OCI-LY7 (cell line): ENCODE measurements around the gene INSM1. TPM values are rescaled to one million over a fixed set of nuclear protein-coding genes. Genes with fewer than 3 reads are reported as not detected.

ENCODE experiments used
- BruUV-seq: library from RNA; stranded (reverse); fragments of 400-500 nt; replicated peaks from 2 replicates; lab custom pipeline; 2021; lab: Mats Ljungman, UMichigan
- CTCF ChIA-PET: fragments of 300-600 bp; sonication (Branson Sonifier 250); formaldehyde crosslinking; loops from one replicate; lab custom pipeline; 2022; ENCODE audit warnings: antibody characterized with exemption; ENCODE audit not compliant: unreplicated experiment; lab: Charles Lee
- POLR2A ChIA-PET: fragments of 300-600 bp; sonication (Branson Sonifier 250); formaldehyde crosslinking; loops from one replicate; lab custom pipeline; 2022; ENCODE audit warnings: antibody characterized with exemption; lab: Charles Lee
- DNase-seq: peaks from one replicate; pipeline ENCODE4 v3.0.0-alpha.2; 2015; ENCODE audit warnings: low spot score
- H2AFZ ChIP-seq: fragments of 200-600 bp; sonication (generic), shearing (Covaris generic); 2 replicates; pipeline ENCODE4 v1.6.1; 2014; ENCODE audit warnings: mild to moderate bottlenecking, antibody characterized with exemption, low read length, moderate library complexity
- H3K27ac ChIP-seq: fragments of 200-600 bp; sonication (generic); 2 replicates; pipeline ENCODE4 v1.5.1; 2014; ENCODE audit warnings: mixed run types, low read depth, mild to moderate bottlenecking, moderate library complexity, low read length, inconsistent platforms; ENCODE audit not compliant: poor library complexity, severe bottlenecking
- H3K36me3 ChIP-seq: fragments of 200-600 bp; sonication (generic); 2 replicates; pipeline ENCODE4 v1.6.1; 2014; ENCODE audit warnings: mild to moderate bottlenecking, antibody characterized with exemption, low read length, moderate library complexity, mixed read lengths; ENCODE audit not compliant: insufficient read depth
- H3K4me1 ChIP-seq: fragments of 200-600 bp; sonication (generic); 2 replicates; pipeline ENCODE4 v1.5.1; 2014; ENCODE audit warnings: mild to moderate bottlenecking, low read length; ENCODE audit not compliant: insufficient read depth, poor library complexity, severe bottlenecking
- H3K4me2 ChIP-seq: fragments of 200-600 bp; sonication (generic); 2 replicates; pipeline ENCODE4 v1.6.1; 2014; ENCODE audit warnings: mild to moderate bottlenecking, low read length
- H3K4me3 ChIP-seq: fragments of 200-600 bp; sonication (generic); 2 replicates; pipeline ENCODE4 v1.5.1; 2014; ENCODE audit warnings: mild to moderate bottlenecking, low read depth, low read length; ENCODE audit not compliant: poor library complexity, severe bottlenecking
- H3K79me2 ChIP-seq: fragments of 200-600 bp; sonication (generic); 2 replicates; pipeline ENCODE4 v1.6.1; 2016; ENCODE audit warnings: low read depth, mild to moderate bottlenecking, low read length, moderate library complexity, mixed read lengths; ENCODE audit not compliant: insufficient read depth
- H3K9me2 ChIP-seq: fragments of 200-600 bp; sonication (generic); 2 replicates; pipeline ENCODE4 v1.6.1; 2016; ENCODE audit warnings: mild to moderate bottlenecking, low read length, mixed read lengths; ENCODE audit not compliant: insufficient read depth
- H3K9me3 ChIP-seq: fragments of 200-600 bp; sonication (generic); 2 replicates; pipeline ENCODE4 v1.6.1; 2014; ENCODE audit warnings: mild to moderate bottlenecking, mixed run types, low read length, mixed read lengths
- H4K20me1 ChIP-seq: fragments of 200-600 bp; sonication (generic); 2 replicates; pipeline ENCODE4 v1.6.1; 2014; ENCODE audit warnings: mild to moderate bottlenecking, antibody characterized with exemption, low read length, moderate library complexity, mixed read lengths; ENCODE audit not compliant: insufficient read depth
- EZH2phosphoT487 ChIP-seq: fragments of 200-600 bp; sonication (generic); IDR thresholded peaks from 2 replicates; pipeline ENCODE4 v1.6.1; 2018; ENCODE audit warnings: low read depth, borderline replicate concordance, mild to moderate bottlenecking, mixed run types, antibody characterized with exemption, low read length, moderate library complexity, mixed read lengths
- intact Hi-C: fragments of 100-400 bp; cut with micrococcal nuclease; formaldehyde crosslinking; loops from one replicate; pipeline ENCODE4 v1.10.0; 2022; ENCODE audit not compliant: unreplicated experiment
- total RNA-seq, 2 experiments: library from RNA; depleted of rRNA in 1 of 2; stranded (reverse); fragments of >200 nt in 1 of 2; shearing (Covaris generic) in 1 of 2; gene quantifications; 2 replicates each; pipeline ENCODE4 v1.2.3, GENCODE V29; 2014 to 2022
- TF ChIP-seq, protein P1 (sequence below): fragments of 200-600 bp; sonication (generic); conservative IDR thresholded peaks from 2 replicates; pipeline ENCODE4 v1.5.1; 2014; ENCODE audit warnings: mild to moderate bottlenecking, antibody characterized with exemption, low read length, moderate library complexity, mixed read lengths

INSM1 gene
- total RNA-seq, 2 experiments from 2014 or later, result not detected

GRCh38 chr20:20391115-20391514 lies 23.2 kb downstream of the INSM1 start:
- CTCF ChIA-PET, result no interaction called here
- H2AFZ ChIP-seq, result no peak overlapping the region

DNA sequence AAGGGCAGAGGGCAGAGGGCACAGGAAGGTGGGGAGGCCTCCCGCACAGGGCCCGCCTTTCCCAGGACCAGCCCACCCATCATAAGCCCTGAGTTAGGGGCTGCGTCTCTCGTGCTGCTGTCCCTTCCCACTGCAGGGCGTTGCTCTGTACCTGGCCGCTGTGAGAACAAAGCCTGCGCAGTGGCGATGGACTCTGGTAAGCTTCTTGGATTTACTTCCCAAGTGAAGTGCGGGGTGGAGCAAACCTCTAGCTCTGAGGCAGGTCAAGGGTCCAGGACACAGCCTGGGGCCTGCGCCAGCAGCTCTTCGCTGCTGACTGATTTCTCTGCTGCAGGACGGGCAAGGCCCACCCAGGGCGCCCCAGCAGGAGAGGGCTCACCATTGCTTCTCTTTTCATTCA lies 23.9 kb downstream of the INSM1 start:
- no TSS peak for BruUV-seq
- TF ChIP-seq, protein P1, sequence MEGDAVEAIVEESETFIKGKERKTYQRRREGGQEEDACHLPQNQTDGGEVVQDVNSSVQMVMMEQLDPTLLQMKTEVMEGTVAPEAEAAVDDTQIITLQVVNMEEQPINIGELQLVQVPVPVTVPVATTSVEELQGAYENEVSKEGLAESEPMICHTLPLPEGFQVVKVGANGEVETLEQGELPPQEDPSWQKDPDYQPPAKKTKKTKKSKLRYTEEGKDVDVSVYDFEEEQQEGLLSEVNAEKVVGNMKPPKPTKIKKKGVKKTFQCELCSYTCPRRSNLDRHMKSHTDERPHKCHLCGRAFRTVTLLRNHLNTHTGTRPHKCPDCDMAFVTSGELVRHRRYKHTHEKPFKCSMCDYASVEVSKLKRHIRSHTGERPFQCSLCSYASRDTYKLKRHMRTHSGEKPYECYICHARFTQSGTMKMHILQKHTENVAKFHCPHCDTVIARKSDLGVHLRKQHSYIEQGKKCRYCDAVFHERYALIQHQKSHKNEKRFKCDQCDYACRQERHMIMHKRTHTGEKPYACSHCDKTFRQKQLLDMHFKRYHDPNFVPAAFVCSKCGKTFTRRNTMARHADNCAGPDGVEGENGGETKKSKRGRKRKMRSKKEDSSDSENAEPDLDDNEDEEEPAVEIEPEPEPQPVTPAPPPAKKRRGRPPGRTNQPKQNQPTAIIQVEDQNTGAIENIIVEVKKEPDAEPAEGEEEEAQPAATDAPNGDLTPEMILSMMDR, result no peak
- no peak for TF ChIP-seq EZH2phosphoT487
- Histone ChIP-seq H3K9me3 (no peaks in the 10 kb centered on the region), H3K36me3 (no peaks in the 10 kb centered on the region), H3K9me2 (no peaks in the 10 kb centered on the region), H3K79me2 (no peaks in the 10 kb centered on the region), H3K4me2 (no peak overlapping the region), H3K27ac (no peak overlapping the region), H3K4me1 (no peaks in the 10 kb centered on the region), H4K20me1 (no peaks in the 10 kb centered on the region), H3K4me3 (no peak overlapping the region), H2AFZ (no peak overlapping the region)
- no peak for DNase-seq
- ChIA-PET POLR2A (no interaction called here), CTCF (no interaction called here)
- intact Hi-C loops, result no loop called here

More at GRCh38 chr20:20391115-20391514, 23.2 kb downstream of the INSM1 start:
- Histone ChIP-seq H3K9me2 (no peaks in the 10 kb centered on the region), H3K4me1 (no peaks in the 10 kb centered on the region), H4K20me1 (no peaks in the 10 kb centered on the region), H3K4me2 (no peak overlapping the region), H3K9me3 (no peaks in the 10 kb centered on the region), H3K36me3 (no peaks in the 10 kb centered on the region), H3K27ac (no peak overlapping the region), H3K79me2 (no peaks in the 10 kb centered on the region), H3K4me3 (no peak overlapping the region)
- POLR2A ChIA-PET, result no interaction called here
- intact Hi-C loops, result no loop called here
- BruUV-seq, result no TSS peak
- DNase-seq, result no peak
- TF ChIP-seq, protein P1, result no peak
- TF ChIP-seq EZH2phosphoT487, result no peak

GRCh38 chr20:20393207-20394120 lies 25.6 kb downstream of the INSM1 start:
- TF ChIP-seq, protein P1, result no peak
- no peak for TF ChIP-seq EZH2phosphoT487
- H3K79me2 ChIP-seq, result no peaks in the 10 kb centered on the region
- ChIA-PET CTCF (no interaction called here), POLR2A (no interaction called here)
- intact Hi-C loops, result no loop called here
- H3K9me2 ChIP-seq, result no peaks in the 10 kb centered on the region
- no peak for DNase-seq
- H3K4me2 ChIP-seq, result no peak overlapping the region
- H3K4me3 ChIP-seq, result no peak overlapping the region
- no peaks in the 10 kb centered on the region for H3K36me3 ChIP-seq
- H3K9me3 ChIP-seq, result no peaks in the 10 kb centered on the region
- no peak overlapping the region for H3K27ac ChIP-seq
- H4K20me1 ChIP-seq, result no peaks in the 10 kb centered on the region
- no peak overlapping the region for H2AFZ ChIP-seq
- H3K4me1 ChIP-seq, result no peaks in the 10 kb centered on the region
- BruUV-seq, result no TSS peak
